Fibroblast of lung (primary cell): ENCODE measurements around the gene MKLN1.

Experiments used
- EZH2 ChIP-seq: IDR thresholded peaks from 2 replicates; pipeline ENCODE4 v1.5.1; 2012; ENCODE audit warnings: low read length, control low read depth, mild to moderate bottlenecking; ENCODE audit errors: missing control alignments
- TF ChIP-seq, protein P1 (sequence below), 2 donors: IDR thresholded peaks in 1 of 2; conservative IDR thresholded peaks in 1 of 2; 1 replicate in 1 of 2; 2 replicates in 1 of 2; pipeline ENCODE4 v1.5.1; 2011 to 2012; ENCODE audit warnings: low read length in 2 of 2, control low read depth in 1 of 2, inconsistent platforms in 1 of 2, low read depth in 1 of 2, mild to moderate bottlenecking in 1 of 2

DNA sequence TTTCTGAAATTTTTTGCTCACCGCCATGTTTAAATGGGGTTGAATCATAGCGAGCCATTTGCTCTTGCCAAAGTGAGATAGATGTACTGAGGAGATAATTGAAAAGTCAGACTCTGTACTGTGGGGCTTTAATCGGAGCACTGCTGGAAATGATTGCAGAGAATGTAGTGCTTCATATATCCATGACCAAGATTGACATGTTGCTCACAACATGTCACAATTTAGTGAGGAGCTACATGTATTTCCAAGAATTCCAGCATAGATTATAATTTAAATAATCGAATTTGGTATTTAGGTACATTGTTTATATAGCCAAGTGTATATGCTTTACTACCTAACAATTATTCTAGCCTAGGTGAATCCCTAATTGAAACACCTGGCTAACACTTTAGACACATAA is 162.2 kb downstream of the MKLN1 start:
- TF ChIP-seq, protein P1, sequence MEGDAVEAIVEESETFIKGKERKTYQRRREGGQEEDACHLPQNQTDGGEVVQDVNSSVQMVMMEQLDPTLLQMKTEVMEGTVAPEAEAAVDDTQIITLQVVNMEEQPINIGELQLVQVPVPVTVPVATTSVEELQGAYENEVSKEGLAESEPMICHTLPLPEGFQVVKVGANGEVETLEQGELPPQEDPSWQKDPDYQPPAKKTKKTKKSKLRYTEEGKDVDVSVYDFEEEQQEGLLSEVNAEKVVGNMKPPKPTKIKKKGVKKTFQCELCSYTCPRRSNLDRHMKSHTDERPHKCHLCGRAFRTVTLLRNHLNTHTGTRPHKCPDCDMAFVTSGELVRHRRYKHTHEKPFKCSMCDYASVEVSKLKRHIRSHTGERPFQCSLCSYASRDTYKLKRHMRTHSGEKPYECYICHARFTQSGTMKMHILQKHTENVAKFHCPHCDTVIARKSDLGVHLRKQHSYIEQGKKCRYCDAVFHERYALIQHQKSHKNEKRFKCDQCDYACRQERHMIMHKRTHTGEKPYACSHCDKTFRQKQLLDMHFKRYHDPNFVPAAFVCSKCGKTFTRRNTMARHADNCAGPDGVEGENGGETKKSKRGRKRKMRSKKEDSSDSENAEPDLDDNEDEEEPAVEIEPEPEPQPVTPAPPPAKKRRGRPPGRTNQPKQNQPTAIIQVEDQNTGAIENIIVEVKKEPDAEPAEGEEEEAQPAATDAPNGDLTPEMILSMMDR (conservative IDR thresholded peaks at IDR 0.05 in 1 of 2, IDR thresholded peaks at IDR 0.05 in 1 of 2; ENCODE audit: low read depth in 1 of 2, low read length in 2 of 2), result no peak
- no peak for TF ChIP-seq EZH2
